HUDEP-2 (cell line): ENCODE results near the gene PBX3.

Experiments
- DNase-seq, 76 experiments: peaks; one replicate each; lab custom pipeline; 2025; ENCODE audit not compliant: unreplicated experiment in 76 of 76; lab: John Stamatoyannopoulos, UW

PBX3 gene

GRCh38 chr9:126016579-126017290, 269.6 kb downstream of the PBX3 start:
- no peak for DNase-seq
